Sigmoid colon (tissue), 7 donors: ENCODE measurements around the gene FAM133A. TPM values are rescaled to one million over a fixed set of nuclear protein-coding genes. Genes with fewer than 3 reads are reported as not detected.
A peak's percentile ranks its signal among the peaks of the same experiment; 100 is the strongest.

Source experiments
- DNase-seq: peaks from one replicate; pipeline ENCODE4 v3.0.0-alpha.2; 2019
- H3K27ac ChIP-seq, 4 donors: fragments of 200-600 bp; sonication (generic); one replicate each; pipeline ENCODE4 v1.5.1; 2016 to 2019; ENCODE audit warnings: mild to moderate bottlenecking in 1 of 4
- H3K27me3 ChIP-seq, 3 donors: fragments of 200-600 bp; sonication (generic); one replicate each; pipeline ENCODE4 v1.5.1; 2019; ENCODE audit warnings: mild to moderate bottlenecking in 1 of 3
- H3K36me3 ChIP-seq, 4 donors: fragments of 200-600 bp; sonication (generic); one replicate each; pipeline ENCODE4 v1.5.1; 2016 to 2019
- H3K4me1 ChIP-seq, 4 donors: fragments of 200-600 bp; sonication (generic); one replicate each; pipeline ENCODE4 v1.5.1; 2017 to 2019
- H3K4me3 ChIP-seq, 4 donors: fragments of 200-600 bp; sonication (generic); one replicate each; pipeline ENCODE4 v1.5.1; 2017 to 2019; ENCODE audit warnings: mild to moderate bottlenecking in 2 of 4, moderate library complexity in 1 of 4
- H3K9me3 ChIP-seq, 4 donors: fragments of 200-600 bp in 3 of 4; sonication (generic) in 3 of 4; one replicate each; pipeline versions ENCODE4 v1.5.1 to v1.6.1; 2013 to 2019
- EP300 ChIP-seq, 4 donors: sonication (generic); formaldehyde crosslinking; IDR thresholded peaks; one replicate each; pipeline ENCODE4 v1.6.1; 2017; ENCODE audit warnings: antibody characterized with exemption in 4 of 4
- POLR2A ChIP-seq, 2 donors: fragments of 450-650 bp; IDR thresholded peaks; one replicate each; pipeline ENCODE4 v1.6.1; 2016; ENCODE audit warnings: antibody characterized with exemption in 2 of 2, mild to moderate bottlenecking in 2 of 2, moderate library complexity in 2 of 2
- POLR2AphosphoS5 ChIP-seq, 4 donors: sonication (generic); formaldehyde crosslinking; IDR thresholded peaks; one replicate each; pipeline ENCODE4 v1.6.1; 2017; ENCODE audit warnings: antibody characterized with exemption in 4 of 4
- WGBS, 2 donors: extraction: QIAGEN DNeasy Blood & Tissue Kit; methylation state at CpG; one replicate each; pipeline ENCODE4 v1.1.7; 2013; 5-methylcytosine and 5-hydroxymethylcytosine counted together
- intact Hi-C: fragments of 100-400 bp; cut with DNase I; formaldehyde crosslinking; loops from one replicate; pipeline ENCODE4 v1.15.1; 2023
- polyA plus RNA-seq, 3 donors: library from polyadenylated mRNA; stranded (reverse); fragments of 200-250 nt; gene quantifications; one replicate each; pipeline ENCODE4 v1.2.3, GENCODE V29; 2013
- total RNA-seq, 4 donors: library from RNA; depleted of rRNA; stranded (reverse); fragments of >200 nt; gene quantifications; one replicate each; pipeline ENCODE4 v1.1.0, GENCODE V29; 2016
- TF ChIP-seq, protein P1 (sequence below), 4 experiments: fragments of 450-650 bp in 3 of 4; fragments of 200-600 bp in 1 of 4; IDR thresholded peaks; one replicate each; pipeline ENCODE4 v1.5.1; 2016 to 2019; ENCODE audit warnings: antibody characterized with exemption in 4 of 4, mild to moderate bottlenecking in 3 of 4, moderate library complexity in 2 of 4
- donor health status: healthy with polysubstance abuse.
- donor health status: Bipolar disorder and iron deficiency.
- donor health status: healthy.

Gene FAM133A
- total RNA-seq (under 1 TPM in 2 of 4 donors, not detected in 2; 0.16 to 0.55 TPM), polyA plus RNA-seq (under 1 TPM in 1 of 3 donors, not detected in 2; 0.06 TPM)

DNA sequence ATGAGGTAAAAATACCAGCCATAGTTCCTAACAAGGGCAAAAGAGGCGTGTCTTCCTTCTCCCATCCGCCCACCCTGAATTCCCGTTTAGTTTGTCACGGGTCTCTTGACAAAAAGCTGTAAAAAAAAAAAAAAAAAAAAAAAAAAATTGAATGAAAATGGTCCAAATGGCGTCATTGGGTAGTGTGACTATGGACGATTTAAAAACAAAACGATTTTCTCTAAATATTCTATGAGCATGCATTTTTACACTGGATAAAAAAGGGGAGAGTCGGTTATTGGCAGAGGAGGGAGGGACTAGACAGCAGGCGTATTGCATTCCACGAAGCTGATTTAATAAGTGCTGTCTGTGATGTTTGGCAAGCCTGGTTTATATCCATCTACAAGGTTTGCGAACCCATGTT, at the start of gene FAM133A:
TSS of gene FAM133A (plus strand) at position 338 of the 403 bp plus-strand sequence. CDS start 35,214 bp downstream, outside the sequence.
- Histone ChIP-seq H3K4me1 (peaks cover 0 to 8% (median 5%) of the 10 kb centered on the region in 4 donors), H3K27me3 (no peaks in the 10 kb centered on the region), H3K36me3 (no peaks in the 10 kb centered on the region), H3K4me3 (peak within 1 kb of the TSS; percentile 38 to 61 (median 59)), H3K27ac (peak within 1 kb of the TSS; percentile 71 to 80 (median 78)), H3K9me3 (no peaks in the 10 kb centered on the region)
- WGBS, 2 donors, result 1 to 6% methylated on average over 11 of the region's 11 CpGs
- TF ChIP-seq POLR2A (IDR thresholded peaks at IDR 0.05) (no peak), POLR2AphosphoS5 (IDR thresholded peaks at IDR 0.05) (no peak), EP300 (IDR thresholded peaks at IDR 0.05) (no peak)
- TF ChIP-seq, protein P1, sequence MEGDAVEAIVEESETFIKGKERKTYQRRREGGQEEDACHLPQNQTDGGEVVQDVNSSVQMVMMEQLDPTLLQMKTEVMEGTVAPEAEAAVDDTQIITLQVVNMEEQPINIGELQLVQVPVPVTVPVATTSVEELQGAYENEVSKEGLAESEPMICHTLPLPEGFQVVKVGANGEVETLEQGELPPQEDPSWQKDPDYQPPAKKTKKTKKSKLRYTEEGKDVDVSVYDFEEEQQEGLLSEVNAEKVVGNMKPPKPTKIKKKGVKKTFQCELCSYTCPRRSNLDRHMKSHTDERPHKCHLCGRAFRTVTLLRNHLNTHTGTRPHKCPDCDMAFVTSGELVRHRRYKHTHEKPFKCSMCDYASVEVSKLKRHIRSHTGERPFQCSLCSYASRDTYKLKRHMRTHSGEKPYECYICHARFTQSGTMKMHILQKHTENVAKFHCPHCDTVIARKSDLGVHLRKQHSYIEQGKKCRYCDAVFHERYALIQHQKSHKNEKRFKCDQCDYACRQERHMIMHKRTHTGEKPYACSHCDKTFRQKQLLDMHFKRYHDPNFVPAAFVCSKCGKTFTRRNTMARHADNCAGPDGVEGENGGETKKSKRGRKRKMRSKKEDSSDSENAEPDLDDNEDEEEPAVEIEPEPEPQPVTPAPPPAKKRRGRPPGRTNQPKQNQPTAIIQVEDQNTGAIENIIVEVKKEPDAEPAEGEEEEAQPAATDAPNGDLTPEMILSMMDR (IDR thresholded peaks at IDR 0.05), result no peak
- DNase-seq, result no peak
- intact Hi-C loops, result no loop called here

DNA sequence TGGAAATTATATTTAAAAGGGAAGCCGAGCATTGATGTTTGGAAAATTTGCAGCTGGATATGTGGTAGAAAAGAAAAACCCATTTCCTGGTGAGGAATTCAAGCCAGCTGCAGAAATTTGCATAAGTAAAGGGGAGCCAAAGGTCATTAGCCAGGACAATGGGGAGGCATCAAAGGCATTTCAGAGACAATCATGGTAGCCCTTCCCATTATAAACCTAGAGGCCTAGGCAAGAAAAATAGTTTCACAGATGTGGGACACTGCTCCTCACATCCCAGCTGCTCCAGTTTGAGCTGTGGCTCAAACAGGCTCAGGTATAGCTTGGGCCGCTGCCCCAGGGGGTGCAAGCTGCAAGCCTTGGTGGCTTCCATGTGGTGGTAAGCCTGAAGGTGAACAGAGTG, 36.4 kb upstream of the FAM133A start:
- intact Hi-C loops, result no loop called here

DNA sequence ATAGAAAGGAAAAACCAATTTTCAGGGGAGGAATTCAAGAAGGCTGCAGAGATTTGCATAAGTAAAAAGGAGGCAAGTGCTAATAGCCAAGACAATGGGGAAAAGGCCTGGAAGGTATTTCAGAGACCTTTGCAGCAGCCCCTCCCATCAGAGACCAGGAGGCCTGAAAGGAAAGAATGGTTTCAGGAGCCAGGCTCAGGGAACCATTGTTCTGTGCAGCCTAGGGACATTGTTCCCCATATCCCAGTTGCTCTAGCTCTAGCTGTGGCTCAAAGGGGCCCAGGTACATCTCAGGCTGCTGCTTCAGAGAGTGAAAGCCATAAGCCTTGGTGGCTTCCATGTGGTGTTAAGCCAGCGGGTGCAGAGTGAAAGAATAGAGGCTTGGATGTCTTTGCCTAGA, 24.6 kb upstream of the FAM133A start:
- H3K36me3 ChIP-seq, result no peaks in the 10 kb centered on the region
- H3K4me3 ChIP-seq, result no peak overlapping the region

More for the DNA sequence above, 36.4 kb upstream of the FAM133A start:
- no peak for TF ChIP-seq POLR2A (IDR thresholded peaks at IDR 0.05)
- TF ChIP-seq, protein P1 (IDR thresholded peaks at IDR 0.05), result no peak
- no peak for TF ChIP-seq EP300 (IDR thresholded peaks at IDR 0.05)
- TF ChIP-seq POLR2AphosphoS5 (IDR thresholded peaks at IDR 0.05), result no peak
- Histone ChIP-seq H3K4me1 (no peaks in the 10 kb centered on the region), H3K27me3 (no peaks in the 10 kb centered on the region), H3K27ac (no peak overlapping the region), H3K9me3 (no peaks in the 10 kb centered on the region), H3K36me3 (no peaks in the 10 kb centered on the region), H3K4me3 (no peak overlapping the region)
- WGBS, 2 donors, result 89 to 93% methylated on average over 2 of the region's 2 CpGs
- no peak for DNase-seq

DNA sequence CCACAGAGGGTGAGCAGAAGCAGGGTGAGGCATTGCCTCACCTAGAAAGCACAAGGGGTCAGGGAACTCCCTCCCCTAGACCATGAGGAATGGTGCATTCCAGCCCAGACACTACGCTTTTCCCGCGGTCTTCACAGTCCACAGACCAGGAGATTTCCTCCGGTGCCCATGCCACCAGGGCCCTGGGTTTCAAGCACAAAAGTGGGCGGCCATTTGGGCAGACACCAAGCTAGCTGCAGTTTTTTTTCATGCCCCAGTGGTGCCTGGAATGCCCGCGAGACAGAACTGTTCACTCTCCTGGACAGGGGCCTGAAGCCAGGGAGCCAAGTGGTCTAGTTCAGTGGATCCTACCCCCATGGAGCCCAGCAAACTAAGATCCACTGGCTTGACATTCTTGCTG, 13.4 kb upstream of the FAM133A start:
- TF ChIP-seq, protein P1 (IDR thresholded peaks at IDR 0.05), result no peak
- TF ChIP-seq POLR2AphosphoS5 (IDR thresholded peaks at IDR 0.05), result no peak
- no peak for TF ChIP-seq EP300 (IDR thresholded peaks at IDR 0.05)
- no peak for TF ChIP-seq POLR2A (IDR thresholded peaks at IDR 0.05)
- Histone ChIP-seq H3K27me3 (no peaks in the 10 kb centered on the region), H3K36me3 (no peaks in the 10 kb centered on the region), H3K27ac (no peak overlapping the region), H3K9me3 (no peaks in the 10 kb centered on the region), H3K4me3 (no peak overlapping the region), H3K4me1 (no peaks in the 10 kb centered on the region)
- no peak for DNase-seq
- WGBS, 2 donors, result 92 to 94% methylated on average over 7 of the region's 7 CpGs
- intact Hi-C loops, result no loop called here

More for the DNA sequence above, 24.6 kb upstream of the FAM133A start:
- intact Hi-C loops, result no loop called here
- WGBS, 2 donors, result 70 to 76% methylated on average over 1 of the region's 1 CpG
- H3K27ac ChIP-seq, result no peak overlapping the region
- H3K27me3 ChIP-seq, result no peaks in the 10 kb centered on the region
- no peaks in the 10 kb centered on the region for H3K4me1 ChIP-seq
- TF ChIP-seq POLR2A (IDR thresholded peaks at IDR 0.05), result no peak
- TF ChIP-seq, protein P1 (IDR thresholded peaks at IDR 0.05), result no peak
- no peak for DNase-seq
- no peaks in the 10 kb centered on the region for H3K9me3 ChIP-seq
